KBM-7 (cell line): ENCODE data around the gene NAE1.
"Not testable (repeated sequence)": the region's sequence is repeated elsewhere in the genome, so short reads cannot be mapped to it uniquely, and the experiment has no call there.

Experiments
- DNase-seq: peaks from one replicate; pipeline ENCODE4 v3.0.0-alpha.2; 2015
- in situ Hi-C: fragments of 300-500 bp; cut with MboI; formaldehyde crosslinking; loops from 2 replicates; pipeline ENCODE4 v1.14.3; 2020; ENCODE audit warnings: low sequenced_read_pairs, low pct_unique_long_range_greater_than_20kb, mixed read lengths

NAE1 gene

DNA sequence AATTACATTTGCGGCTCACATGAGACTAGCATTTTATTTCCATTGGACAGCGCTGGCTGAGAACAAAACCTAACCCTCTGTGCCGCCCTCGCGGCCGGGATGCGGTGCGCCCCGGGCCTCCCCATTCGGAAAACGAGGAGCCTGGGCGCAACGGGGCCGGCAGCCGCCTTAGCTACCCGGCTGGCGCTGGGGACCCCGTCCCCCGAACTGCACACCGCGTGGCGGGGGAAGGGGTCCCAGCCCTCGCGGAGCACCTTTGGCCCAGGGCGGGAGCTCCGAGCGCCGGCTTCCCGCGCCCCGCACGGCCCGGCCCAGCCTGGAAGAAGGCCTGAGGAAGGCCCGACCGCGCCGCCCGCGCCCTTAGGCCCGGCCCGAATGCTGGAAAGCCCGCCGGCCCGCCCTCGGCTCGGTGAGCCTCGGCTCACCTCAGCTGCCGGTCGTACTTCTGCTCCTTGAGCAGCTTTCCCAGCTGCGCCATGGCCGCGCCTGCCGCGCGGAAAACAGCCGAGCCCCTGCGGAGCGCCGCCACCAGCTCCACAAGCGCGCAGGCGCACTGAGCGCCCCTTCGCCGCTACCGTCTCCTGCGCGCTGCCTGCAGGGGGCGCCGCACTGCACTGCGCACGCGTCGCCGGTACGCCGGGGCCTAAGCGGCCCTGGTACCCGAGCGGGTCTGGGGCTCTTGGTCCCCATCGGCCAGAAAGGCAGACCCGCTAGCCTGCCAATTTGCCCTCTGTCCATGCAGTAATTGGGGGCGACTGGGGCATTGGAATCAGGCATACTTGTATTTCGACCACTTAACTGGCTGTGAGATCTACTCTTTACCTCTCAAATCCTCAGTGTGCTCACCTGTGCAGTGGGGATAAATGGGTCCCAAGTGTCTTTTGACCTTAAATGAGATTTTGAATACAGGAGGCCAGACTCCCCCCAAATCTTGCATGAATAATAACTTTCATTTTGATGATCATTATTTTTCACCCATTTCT is at the start of gene NAE1:
NAE1 (minus strand) TSS at position 555 of the 983 bp plus-strand sequence; CDS start at position 478, 77 bp downstream.
- DNase-seq = peak; percentile 92
- in situ Hi-C loops = no loop called here

DNA sequence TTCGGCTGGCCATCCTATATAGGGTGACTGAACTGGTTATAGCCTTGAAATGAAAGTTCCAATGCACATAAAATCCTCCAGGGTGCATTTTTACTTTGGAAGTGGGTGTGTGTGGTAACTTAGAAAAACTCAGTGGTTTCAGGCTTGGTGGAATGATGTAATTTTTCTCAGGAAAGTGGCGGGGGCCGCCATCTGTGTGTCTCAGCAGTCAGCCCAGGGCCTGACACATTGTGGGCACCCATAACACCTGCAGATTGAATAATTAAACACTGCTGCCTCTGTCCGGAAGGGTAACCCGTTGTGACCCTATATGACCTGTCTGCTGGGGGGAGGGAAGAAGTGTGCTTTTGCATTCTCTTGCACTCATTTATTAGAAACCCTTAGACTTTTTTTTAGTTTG is 47.3 kb upstream of the NAE1 start:
- peak; percentile 84 for DNase-seq
- in situ Hi-C loops = no loop called here

DNA sequence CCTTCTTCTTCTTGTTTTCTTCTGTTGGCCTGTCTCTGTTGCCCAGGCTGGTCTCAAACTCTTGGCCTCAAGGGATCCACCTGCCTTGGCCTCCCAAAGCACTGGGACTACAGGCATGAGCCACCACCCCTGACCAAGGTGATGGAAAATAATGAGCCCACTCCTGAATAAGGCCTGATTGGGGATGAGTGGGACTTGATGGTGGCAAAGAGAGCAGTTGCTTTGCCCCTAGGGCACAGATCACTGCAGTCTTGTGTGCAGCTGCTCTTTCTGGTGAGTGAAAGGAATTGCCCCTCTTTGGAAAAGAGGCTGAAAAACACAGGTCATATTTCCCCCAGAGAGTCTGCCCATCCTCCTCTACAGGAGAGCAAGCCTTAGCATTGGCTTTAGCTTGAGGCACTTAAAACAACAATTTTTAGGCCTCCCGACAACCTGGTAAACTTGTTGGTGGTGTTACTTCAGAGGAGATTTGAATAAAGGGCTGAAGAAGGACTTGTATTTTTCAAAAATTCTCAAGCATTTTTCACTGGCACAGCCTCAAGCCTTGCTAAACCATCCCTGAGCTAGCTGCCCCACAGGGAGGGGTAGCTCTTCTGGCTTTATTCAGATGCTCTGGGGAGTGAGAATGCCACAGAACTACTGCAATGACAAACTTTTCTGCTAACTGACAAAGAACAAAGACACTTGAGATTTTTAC is 43.5 kb upstream of the NAE1 start:
- in situ Hi-C loops = loop anchor here (25.0 kb wide), 1 partner anchor 462 kb away; no protein-coding TSS in a partner anchor
- DNase-seq = peak; percentile 41

DNA sequence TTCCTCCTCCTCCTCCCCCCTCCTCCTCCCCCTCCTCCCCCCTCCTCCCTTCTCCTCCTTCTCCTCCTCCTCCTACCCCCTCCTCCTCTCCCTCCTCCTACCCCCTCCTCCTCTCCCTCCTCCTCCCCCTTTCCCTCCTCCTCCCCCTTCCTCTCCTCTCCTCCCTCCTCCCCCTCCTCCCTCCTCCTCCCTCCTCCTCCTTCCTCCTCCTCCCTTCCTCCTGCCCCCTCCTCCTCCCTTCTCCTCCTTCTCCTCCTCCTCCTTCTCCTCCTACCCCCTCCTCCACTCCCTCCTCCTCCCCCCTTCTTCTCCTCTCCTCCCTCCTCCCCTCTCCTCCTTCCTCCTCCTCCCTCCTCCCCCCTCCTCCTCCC is 42.9 kb upstream of the NAE1 start:
- in situ Hi-C loops = loop anchor here (25.0 kb wide), 1 partner anchor 461 kb away; no protein-coding TSS in a partner anchor
- DNase-seq = no peak

DNA sequence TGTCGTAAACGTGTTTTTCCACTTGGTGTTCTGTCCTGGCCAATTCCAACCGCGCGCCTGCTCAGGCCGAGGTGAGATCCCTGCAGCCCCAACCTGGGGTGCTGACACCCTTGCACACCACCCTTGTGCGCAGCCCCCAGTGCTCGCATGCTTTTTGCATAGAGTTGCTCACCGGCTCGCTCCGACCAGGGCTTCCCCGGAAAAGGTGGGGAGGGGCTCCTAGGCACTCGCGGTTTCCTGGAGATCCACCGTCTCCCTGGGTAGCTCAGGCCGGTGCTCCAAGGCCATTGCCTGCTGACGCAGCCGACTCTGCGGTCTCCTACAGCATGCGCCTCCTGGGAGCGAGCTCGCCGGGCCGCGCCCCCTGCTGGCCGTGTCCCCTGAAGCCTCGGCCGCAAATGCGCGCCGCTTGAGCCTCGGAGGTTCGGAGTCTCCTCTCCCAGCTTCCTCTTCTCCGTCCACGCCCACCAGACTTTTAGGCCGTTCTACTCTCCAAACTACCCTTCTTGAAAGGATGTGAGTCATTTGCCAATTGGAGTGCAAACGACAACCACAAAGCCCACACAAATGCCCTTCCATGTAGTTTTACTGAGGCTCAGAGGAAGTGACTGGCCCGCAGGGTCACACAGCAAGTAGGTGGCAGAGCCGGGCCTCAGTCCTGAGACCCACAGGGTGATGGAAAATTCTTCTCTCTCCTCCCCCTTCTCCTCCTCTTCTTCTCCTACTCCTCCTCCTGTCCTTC is 42.3 kb upstream of the NAE1 start:
- in situ Hi-C loops = loop anchor here (25.0 kb wide), 1 partner anchor 461 kb away; no protein-coding TSS in a partner anchor
- DNase-seq = peak; percentile 100

DNA sequence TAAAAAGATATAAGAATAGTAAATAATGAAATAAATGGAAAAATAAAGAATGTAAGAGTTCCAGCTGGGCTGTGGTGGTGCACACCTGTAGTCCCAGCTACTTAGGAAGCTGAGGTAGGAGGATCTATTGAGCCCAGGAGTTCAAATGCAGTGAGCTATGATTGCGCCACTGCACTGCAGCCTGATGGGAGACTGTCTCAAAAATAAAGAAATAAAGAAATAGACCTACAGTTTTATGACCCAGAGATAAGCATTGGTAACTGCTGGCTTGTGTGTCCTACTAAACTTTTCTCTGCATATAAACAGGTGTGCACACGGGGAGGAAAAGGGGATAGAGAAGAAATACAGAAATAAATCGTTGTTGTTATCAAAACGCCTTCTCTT is 41.8 kb upstream of the NAE1 start:
- no peak for DNase-seq

DNA sequence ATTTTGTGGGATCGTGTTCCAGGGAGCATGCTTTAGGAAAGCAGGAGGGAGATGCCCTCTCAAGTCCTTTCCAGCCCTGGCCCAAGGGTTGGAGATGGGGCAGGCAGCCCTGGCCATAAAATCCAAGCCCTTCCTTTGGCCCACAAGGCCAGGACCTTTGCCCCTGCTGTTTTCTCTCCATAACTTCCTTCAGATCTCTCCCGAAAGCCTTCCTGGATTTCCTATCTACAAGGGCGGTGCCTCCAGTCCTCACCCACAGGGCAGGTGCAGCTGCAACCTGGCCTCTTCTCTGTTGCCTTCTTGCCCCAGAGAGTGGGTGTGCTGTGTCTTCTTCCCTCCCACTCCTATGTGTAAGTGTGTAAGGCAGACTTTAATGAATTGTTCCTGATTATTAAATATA is 41.1 kb upstream of the NAE1 start:
- no peak for DNase-seq
- in situ Hi-C loops = loop anchor here (25.0 kb wide), 1 partner anchor 460 kb away; no protein-coding TSS in a partner anchor

More for the DNA sequence above, 41.8 kb upstream of the NAE1 start:
- in situ Hi-C loops = loop anchor here (25.0 kb wide), 1 partner anchor 460 kb away; no protein-coding TSS in a partner anchor

DNA sequence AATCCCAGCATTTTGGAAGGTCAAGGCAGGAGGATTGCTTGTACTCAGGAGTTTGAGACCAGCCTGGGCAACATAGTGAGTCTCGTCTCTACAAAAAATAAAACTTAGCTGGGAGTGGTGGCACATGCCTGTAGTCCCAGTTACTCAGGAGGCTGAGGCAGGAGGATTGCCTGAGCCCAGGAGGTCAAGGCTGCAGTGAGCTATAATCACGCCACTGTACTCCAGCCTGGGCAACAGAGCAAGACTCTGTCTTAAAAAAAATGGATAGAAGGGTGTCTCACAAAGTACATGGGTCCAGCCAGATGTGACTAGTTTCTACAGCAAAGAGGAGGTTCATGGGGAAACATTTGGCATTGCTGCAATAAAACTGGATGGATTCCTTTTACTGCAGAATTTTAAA is 40.6 kb upstream of the NAE1 start:
- not testable (repeated sequence) for DNase-seq
- in situ Hi-C loops = loop anchor here (25.0 kb wide), 1 partner anchor 459 kb away; no protein-coding TSS in a partner anchor

DNA sequence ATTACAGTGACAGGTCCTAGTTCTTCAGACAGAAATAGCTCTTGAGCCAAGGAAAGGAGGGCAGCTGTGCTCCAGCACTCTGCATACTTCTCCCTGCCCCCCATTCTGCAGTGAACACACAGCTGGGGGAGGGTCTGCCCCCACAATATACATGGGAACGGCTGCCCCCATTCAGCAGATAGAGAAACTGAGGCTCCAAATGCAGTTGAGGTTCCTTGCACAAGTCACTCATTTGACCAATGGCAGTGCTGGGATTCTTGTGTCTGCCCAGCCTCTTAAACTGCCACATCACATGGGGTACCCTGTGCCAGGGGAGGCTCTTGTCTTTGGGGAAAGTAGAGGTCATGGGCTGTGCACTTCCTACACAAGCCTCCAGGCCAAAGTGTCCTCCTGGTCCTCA is 38.6 kb upstream of the NAE1 start:
- DNase-seq = no peak
- in situ Hi-C loops = loop anchor here (25.0 kb wide), 1 partner anchor 457 kb away; no protein-coding TSS in a partner anchor

DNA sequence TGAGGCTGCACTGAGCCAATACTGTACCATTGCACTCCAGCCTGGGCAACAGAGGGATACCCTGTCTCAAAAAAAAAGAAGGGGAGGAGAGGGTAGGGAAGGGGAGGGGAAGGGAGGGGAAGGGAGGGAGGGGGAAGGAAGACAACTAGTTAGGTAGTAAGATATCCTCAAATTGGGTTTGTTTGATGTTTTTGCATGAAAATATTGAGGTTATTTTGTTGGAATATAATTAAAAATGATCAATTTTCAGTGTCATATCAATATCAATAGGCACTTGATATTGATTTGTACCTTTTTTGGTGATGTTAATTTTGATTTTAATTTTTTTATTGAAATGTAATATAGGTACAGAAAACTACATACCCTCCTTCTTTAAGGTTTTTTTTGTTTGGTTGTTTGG is 32.9 kb upstream of the NAE1 start:
- no peak for DNase-seq
- in situ Hi-C loops = loop anchor here (25.0 kb wide), 1 partner anchor 451 kb away; no protein-coding TSS in a partner anchor

DNA sequence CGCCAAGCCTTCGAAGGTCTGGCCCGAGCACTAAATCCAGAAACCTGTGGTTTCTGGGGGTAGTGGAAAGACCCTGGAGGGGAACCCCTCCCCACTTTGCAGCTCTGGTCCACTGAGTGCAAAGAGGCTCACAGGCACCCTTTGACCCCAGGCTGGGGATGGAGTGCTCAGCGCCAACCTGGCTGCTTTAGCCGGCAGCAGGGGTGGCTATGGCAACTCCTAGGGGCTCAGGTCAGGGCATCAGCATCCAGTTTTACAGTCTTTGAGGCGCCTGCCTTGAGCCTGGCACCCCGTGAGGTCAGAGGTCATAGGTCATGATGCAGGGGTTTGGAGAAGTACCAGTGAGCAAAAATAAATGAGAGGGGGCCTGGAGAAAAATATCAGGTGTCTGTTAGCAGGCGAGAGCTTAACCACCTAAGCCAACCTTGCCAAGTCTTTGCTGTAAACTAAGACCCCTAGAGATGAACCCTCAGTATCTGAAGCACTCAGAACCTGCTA is 31.3 kb upstream of the NAE1 start:
- no peak for DNase-seq
- in situ Hi-C loops = loop anchor here (25.0 kb wide), 1 partner anchor 450 kb away; no protein-coding TSS in a partner anchor

DNA sequence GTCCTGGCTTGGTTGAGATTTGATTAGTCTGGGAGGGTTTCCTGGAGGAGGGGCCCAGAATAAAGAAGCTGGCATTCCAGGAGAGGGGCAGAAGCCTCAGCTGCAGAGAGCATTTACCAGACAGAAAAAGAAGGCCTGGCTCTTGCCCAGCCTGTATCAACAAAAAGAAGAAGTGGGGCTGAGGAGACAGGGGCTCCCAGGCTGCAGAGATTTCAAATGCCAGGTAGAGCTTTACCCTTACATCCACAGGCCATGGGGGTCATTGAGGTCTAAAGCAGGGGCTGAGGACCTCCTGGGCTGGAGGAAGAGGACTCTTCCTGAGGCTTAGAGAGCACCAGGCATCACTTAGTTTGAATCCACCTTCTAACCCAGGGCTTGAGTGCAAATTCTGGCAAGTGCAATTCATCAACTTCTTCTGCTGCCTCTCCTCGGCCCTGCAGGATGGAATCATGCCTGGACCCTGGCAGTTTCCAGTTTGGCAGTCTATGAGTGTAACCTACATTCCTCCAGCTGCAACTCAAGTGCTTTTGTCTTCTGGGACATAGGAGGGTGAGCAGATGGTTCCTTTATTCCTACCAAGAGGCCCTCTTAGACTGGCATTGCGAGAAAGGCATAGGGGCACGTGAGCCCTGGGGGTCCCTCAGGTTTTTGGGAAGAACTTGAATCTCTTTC is 28.8 kb upstream of the NAE1 start:
- in situ Hi-C loops = loop anchor here (25.0 kb wide), 1 partner anchor 447 kb away; no protein-coding TSS in a partner anchor

DNA sequence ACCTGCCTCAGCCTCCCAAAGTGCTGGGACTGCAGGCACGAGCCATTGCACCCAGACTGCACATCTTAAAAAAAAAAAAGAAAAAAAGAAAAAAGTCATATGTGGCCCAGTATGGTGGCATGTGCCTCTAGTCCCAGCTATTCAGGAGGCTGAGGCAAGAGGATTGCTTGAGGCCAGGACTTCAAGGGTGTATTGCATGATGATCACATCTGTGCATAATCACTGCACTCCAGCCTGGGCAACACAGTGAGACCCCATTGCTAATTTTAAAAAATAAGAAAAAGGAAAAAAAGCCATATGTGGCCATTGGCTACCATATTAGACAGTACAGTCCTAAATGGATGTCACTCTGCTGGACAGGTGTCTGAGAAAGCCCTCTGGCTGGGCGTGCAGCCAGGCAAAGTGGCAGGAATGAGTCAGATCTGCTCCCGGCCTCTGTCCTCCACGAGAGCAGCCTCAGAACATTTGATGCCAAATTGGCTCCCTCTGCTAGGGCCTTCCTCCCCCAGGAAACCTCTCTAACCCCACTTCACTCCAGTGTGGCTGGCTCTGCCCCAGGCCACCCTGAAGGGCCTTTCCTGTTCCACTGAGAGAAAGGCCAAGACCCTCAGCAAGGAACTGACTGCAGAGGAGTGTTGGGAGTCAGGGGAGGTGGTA is 28.1 kb upstream of the NAE1 start:
- DNase-seq = no peak
- in situ Hi-C loops = loop anchor here (25.0 kb wide), 1 partner anchor 447 kb away; no protein-coding TSS in a partner anchor

More for the DNA sequence above, 28.8 kb upstream of the NAE1 start:
- DNase-seq = no peak

DNA sequence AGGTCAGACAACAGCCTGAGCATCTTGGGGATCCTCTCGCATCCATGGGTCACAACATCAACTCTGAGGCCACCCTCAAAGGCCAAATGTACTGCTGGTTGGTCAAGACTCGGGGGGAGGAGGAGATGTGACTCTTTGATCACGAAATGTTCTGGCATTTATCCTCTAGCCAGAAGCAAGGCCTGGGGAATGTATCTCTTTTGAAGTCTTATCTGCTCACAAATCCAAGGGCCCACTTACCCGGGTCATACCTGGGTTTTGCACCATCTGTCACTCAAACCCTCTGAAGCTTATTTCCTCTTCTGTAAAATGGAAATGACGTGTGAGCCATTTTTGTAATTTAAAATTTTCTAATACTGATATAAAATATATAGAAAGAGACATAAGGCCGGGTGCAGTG is 26.7 kb upstream of the NAE1 start:
- in situ Hi-C loops = loop anchor here (25.0 kb wide), 1 partner anchor 445 kb away; no protein-coding TSS in a partner anchor
- DNase-seq = no peak

DNA sequence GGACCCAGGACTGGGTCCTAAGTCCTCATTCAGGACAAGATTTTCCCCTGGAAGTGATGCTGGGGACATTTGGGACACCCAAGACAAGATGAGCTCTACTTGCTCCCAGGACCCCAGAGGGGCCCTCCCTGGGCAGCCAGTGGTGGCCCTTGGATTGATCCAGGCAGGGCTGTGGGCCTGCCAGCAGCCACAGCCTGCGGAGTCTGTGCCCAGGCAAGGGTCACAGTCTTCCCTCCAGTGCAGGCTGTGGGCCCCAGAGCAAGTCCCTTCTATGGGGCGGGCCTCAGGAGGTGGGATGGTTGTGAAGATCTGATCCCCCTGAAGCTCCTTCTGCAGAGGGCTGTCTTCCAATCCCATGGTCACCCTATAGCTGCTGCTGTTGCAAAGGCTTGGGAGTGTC is 26.0 kb upstream of the NAE1 start:
- no peak for DNase-seq
- in situ Hi-C loops = loop anchor here (25.0 kb wide), 1 partner anchor 444 kb away; no protein-coding TSS in a partner anchor

DNA sequence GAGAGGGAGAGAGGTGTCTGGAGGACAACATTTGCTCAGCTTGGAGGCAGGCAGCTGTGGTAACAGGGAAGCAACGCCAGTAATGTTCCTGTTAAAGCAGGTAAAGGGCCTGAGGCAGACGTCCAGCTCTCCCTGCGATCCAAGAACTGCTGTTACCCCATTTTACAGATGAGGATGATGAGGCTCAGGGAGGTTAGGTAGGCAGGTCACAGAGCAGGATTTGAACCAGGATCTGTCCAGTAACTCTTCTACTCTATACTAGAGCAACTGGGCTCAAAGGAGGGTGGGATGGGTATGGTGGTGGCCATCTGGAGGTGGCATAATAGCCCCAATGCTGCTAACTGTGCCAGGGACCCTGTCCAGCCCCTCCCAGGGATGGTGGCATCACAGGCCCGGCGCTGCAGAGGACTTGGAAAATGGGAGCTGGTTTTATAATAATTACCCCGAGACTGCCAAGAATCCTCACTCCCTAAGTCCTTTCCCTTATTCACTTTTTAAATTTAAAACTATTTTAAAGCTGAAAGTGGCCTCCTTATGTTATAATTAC is 25.5 kb upstream of the NAE1 start:
- DNase-seq = no peak
- in situ Hi-C loops = loop anchor here (25.0 kb wide), 1 partner anchor 444 kb away; no protein-coding TSS in a partner anchor
